Adrenal gland (tissue), 12 donors: ENCODE data around the gene DHRS2. TPM values are rescaled to one million over a fixed set of nuclear protein-coding genes. Genes with fewer than 3 reads are reported as not detected.
A peak's percentile ranks its signal among the peaks of the same experiment; 100 is the strongest.

Experiments
- DNase-seq, 7 donors: peaks; one replicate each; pipeline ENCODE4 v3.0.0-alpha.2; 2019 to 2020
- H3K27ac ChIP-seq, 5 donors: fragments of 200-600 bp; sonication (generic) in 4 of 5; 1 replicate in 3 of 5; 2 replicates in 2 of 5; pipeline versions ENCODE4 v1.5.1 to v1.8.0; 2016 to 2020; ENCODE audit warnings: mild to moderate bottlenecking in 1 of 5
- H3K27me3 ChIP-seq: fragments of 200-600 bp; 2 replicates; pipeline ENCODE4 v1.8.0; 2021
- H3K36me3 ChIP-seq, 2 donors: fragments of 200-600 bp; replicated peaks in 1 of 2; 1 replicate in 1 of 2; 2 replicates in 1 of 2; pipeline versions ENCODE4 v1.5.1 to v1.8.0; 2018 to 2022
- H3K4me1 ChIP-seq, 2 donors: fragments of 200-600 bp; replicated peaks in 1 of 2; 1 replicate in 1 of 2; 2 replicates in 1 of 2; pipeline versions ENCODE4 v1.5.1 to v1.8.0; 2018 to 2021
- H3K4me3 ChIP-seq, 4 donors: fragments of 200-600 bp; sonication (generic) in 3 of 4; one replicate each; pipeline ENCODE4 v1.5.1; 2016 to 2018
- H3K9me3 ChIP-seq, 3 donors: fragments of 200-600 bp; sonication (generic) in 1 of 3; replicated peaks in 1 of 3; 1 replicate in 2 of 3; 2 replicates in 1 of 3; pipeline versions ENCODE4 v1.5.1 to v1.8.0; 2016 to 2021
- POLR2A ChIP-seq, 2 donors: fragments of 450-650 bp; IDR thresholded peaks; one replicate each; pipeline ENCODE4 v1.6.1; 2017; ENCODE audit warnings: antibody characterized with exemption in 2 of 2, mild to moderate bottlenecking in 2 of 2, moderate library complexity in 1 of 2
- WGBS, 4 donors: extraction: QIAGEN DNeasy Blood & Tissue Kit in 2 of 4; methylation state at CpG; one replicate each; pipeline versions ENCODE4 v1.1.5 to v1.1.7; 2013 to 2017; 5-methylcytosine and 5-hydroxymethylcytosine counted together
- intact Hi-C, 2 donors: fragments of 100-400 bp; cut with DNase I; formaldehyde crosslinking; loops; one replicate each; pipeline versions ENCODE4 v1.14.1 to v1.15.0; 2022 to 2023
- polyA plus RNA-seq, 3 donors: library from polyadenylated mRNA; stranded (reverse); fragments of 200-250 nt in 2 of 3; fragments of 350-450 nt in 1 of 3; fragmentation: Illumina TruSeq in 1 of 3; extraction: RNeasy Lipid Tissue Mini Kit (QIAGEN cat#74804) in 1 of 3; gene quantifications; one replicate each; pipeline ENCODE4 v1.2.3, GENCODE V29; 2013 to 2014
- total RNA-seq, 9 donors: library from RNA; depleted of rRNA in 4 of 9; stranded (reverse); fragments of >200 nt in 4 of 9; fragments of 120-200 nt in 1 of 9; fragmentation: NEBNext Ultra II Directional in 1 of 9; extraction: Animal tissue kit (Norgen Biotek cat#: 25700) in 1 of 9; gene quantifications; one replicate each; pipeline versions ENCODE4 v1.1.0 to v1.2.4, GENCODE V29; 2013 to 2023
- TF ChIP-seq, protein P1 (sequence below), 6 experiments: fragments of 450-650 bp in 4 of 6; fragments of 200-600 bp in 2 of 6; sonication (generic) in 1 of 6; IDR thresholded peaks; 1 replicate in 5 of 6; 2 replicates in 1 of 6; pipeline versions ENCODE4 v1.5.1 to v1.8.0; 2016 to 2021; ENCODE audit warnings: antibody characterized with exemption in 6 of 6, mild to moderate bottlenecking in 2 of 6, moderate library complexity in 1 of 6
- donor health status: healthy with polysubstance abuse.
- donor health status: Bipolar disorder and iron deficiency.
- donor health status: DM: yes; HTN: yes; CAD: no.
- donor health status: DM: no; HTN: no; CAD: no.
- donor health status: DM: no; HTN: no; CAD: no.
- donor health status: DM: yes; HTN: yes; CAD: no.

The DHRS2 gene
- total and polyA plus RNA-seq, 12 donors: 0.86 to 4.9 (median 2.5) TPM; not detected in 4

DNA sequence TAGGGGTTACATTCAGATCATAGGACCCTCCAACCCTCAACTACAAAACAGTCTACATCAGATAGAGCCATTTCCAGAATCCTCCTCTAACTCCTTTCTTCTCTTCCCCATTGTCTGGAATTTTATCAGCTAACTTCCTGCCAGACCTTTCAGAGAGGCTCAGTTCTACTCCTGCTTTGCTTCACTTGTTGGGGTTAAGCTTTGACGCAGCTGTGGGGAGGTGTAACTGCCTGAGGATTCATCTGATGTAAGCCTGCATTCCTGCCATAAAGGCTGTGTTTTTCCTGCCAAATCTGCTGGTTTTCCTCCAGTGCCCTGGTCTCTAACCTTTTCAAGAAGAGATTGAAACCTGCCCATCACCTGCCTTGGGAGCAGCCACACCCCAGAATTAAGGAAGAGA is 16.9 kb downstream of the DHRS2 start:
- no peaks in the 10 kb centered on the region for H3K4me1 ChIP-seq
- H3K27ac ChIP-seq: no peak overlapping the region
- WGBS, 4 donors: 68 to 92% (median 88%) methylated on average over 1 of the region's 1 CpG
- no peak for DNase-seq
- no peaks in the 10 kb centered on the region for H3K36me3 ChIP-seq
- TF ChIP-seq POLR2A (IDR thresholded peaks at IDR 0.05): no peak
- TF ChIP-seq, protein P1, sequence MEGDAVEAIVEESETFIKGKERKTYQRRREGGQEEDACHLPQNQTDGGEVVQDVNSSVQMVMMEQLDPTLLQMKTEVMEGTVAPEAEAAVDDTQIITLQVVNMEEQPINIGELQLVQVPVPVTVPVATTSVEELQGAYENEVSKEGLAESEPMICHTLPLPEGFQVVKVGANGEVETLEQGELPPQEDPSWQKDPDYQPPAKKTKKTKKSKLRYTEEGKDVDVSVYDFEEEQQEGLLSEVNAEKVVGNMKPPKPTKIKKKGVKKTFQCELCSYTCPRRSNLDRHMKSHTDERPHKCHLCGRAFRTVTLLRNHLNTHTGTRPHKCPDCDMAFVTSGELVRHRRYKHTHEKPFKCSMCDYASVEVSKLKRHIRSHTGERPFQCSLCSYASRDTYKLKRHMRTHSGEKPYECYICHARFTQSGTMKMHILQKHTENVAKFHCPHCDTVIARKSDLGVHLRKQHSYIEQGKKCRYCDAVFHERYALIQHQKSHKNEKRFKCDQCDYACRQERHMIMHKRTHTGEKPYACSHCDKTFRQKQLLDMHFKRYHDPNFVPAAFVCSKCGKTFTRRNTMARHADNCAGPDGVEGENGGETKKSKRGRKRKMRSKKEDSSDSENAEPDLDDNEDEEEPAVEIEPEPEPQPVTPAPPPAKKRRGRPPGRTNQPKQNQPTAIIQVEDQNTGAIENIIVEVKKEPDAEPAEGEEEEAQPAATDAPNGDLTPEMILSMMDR (IDR thresholded peaks at IDR 0.05): no peak
- intact Hi-C loops: no loop called here
- H3K4me3 ChIP-seq: no peak overlapping the region
- H3K9me3 ChIP-seq: no peaks in the 10 kb centered on the region
- H3K27me3 ChIP-seq: no peaks in the 10 kb centered on the region

DNA sequence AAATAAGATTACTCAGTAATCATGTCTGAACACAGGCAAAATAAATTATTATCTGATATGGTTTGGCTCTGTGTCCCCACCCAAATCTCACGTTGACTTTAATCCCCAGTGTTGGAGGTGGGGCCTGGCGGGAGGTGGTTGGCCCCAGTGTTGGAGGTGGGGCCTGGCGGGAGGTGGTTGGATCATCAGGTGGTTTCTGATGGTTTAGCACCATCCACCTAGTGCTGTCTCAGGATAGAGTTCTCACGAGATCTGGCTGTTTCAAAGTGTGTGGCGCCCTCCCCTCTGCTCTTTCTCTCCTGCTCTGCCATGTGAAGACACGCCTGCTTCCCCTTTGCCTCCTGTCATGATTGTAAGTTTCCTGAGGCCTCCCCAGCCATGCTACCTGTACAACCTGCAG is 18.1 kb downstream of the DHRS2 start:
- no peak for TF ChIP-seq POLR2A (IDR thresholded peaks at IDR 0.05)
- TF ChIP-seq, protein P1 (IDR thresholded peaks at IDR 0.05): no peak
- H3K27me3 ChIP-seq: no peaks in the 10 kb centered on the region
- no peaks in the 10 kb centered on the region for H3K9me3 ChIP-seq
- no peak for DNase-seq
- H3K4me1 ChIP-seq: no peaks in the 10 kb centered on the region
- H3K27ac ChIP-seq: no peak overlapping the region
- intact Hi-C loops: no loop called here
- WGBS, 4 donors: 83 to 94% (median 87%) methylated on average over 6 of the region's 6 CpGs
- H3K36me3 ChIP-seq: no peaks in the 10 kb centered on the region
- no peak overlapping the region for H3K4me3 ChIP-seq

DNA sequence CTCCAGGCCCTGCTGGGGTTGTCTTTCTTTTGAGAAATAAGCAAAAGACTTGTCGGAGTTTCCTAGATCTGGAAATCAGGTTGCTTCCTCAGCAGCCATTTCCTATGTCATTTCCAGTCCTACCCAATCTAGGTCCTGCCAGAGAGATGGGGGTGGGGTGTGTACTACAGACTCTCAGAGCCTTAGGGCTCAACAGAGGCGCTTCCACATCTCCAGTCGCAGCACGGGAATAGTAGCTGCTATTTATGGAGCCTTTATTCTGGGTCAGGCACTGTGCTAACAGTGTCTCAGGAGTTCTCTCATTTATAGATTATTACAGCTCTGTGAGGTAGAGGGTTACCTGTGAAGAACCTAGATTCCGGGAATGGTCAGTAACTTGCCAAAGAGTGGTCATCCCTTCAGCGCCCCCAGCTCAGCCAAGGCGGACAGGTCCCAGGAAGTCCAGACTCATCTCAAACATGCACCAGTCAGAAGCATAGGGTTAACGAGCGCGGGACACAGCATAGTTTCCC is 21.9 kb downstream of the DHRS2 start:
- WGBS, 4 donors: 70 to 79% (median 76%) methylated on average over 10 of the region's 10 CpGs
- peak in 1 of 7 donors; percentile 47 for DNase-seq

DNA sequence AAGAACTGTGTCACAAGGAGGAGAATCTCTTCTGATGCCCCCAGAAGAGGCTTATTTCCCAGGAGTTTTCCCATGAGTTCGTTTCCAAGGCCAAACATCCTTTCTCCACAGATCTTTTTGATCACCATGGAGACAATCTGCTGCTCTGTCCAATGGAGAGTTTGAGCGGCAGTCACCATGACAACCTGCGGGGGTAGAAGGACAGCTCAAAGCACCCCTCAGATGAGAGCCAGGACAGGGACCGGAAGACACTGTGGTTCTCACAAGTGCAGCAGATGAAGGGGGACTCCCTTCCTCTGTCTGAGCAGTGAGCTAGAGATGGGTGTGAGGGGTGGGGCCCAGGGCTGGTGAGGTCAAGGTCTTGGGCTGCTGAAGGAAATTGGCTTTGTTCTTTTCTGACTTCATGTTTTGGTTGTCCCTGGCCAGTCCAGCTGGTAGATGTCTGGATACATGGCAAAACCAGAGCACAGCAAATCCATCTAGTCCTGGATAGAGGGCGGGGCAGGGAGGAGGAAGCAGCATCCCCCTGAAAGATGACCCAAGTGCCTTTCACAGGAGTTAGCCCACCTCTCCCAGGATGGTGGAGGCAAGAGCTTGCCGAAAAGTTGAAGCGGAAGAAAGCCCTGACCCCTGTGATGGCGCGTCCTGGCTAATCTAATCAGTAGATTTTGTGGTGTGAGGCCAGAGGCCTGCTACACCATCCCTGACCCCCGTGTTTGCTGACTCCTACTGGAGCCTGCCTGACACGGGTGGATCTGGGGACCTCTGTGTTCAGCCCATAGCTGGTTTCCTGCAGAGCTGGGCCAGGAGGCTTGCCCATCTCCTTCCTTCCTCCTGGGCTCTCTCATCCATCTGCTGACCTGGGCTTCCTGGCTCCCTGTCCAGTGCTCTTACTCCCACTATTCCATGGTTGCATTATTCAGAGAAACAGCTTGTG is 24.4 kb downstream of the DHRS2 start:
- Histone ChIP-seq H3K27me3 (no peaks in the 10 kb centered on the region), H3K36me3 (no peaks in the 10 kb centered on the region), H3K4me3 (no peak overlapping the region), H3K27ac (no peak overlapping the region), H3K4me1 (no peaks in the 10 kb centered on the region), H3K9me3 (no peaks in the 10 kb centered on the region)
- TF ChIP-seq, protein P1 (IDR thresholded peaks at IDR 0.05): no peak
- TF ChIP-seq POLR2A (IDR thresholded peaks at IDR 0.05): no peak
- intact Hi-C loops: loop anchor here in 1 of 2 donors (10.0 kb wide), 1 partner anchor 254 kb away; no protein-coding TSS in a partner anchor
- no peak for DNase-seq
- WGBS, 4 donors: 75 to 80% (median 77%) methylated on average over 9 to 11 of the region's 11 CpGs

More for the DNA sequence above, 21.9 kb downstream of the DHRS2 start:
- Histone ChIP-seq H3K9me3 (no peaks in the 10 kb centered on the region), H3K27me3 (no peaks in the 10 kb centered on the region), H3K36me3 (no peaks in the 10 kb centered on the region), H3K27ac (no peak overlapping the region), H3K4me1 (no peaks in the 10 kb centered on the region), H3K4me3 (no peak overlapping the region)
- intact Hi-C loops: no loop called here
- no peak for TF ChIP-seq POLR2A (IDR thresholded peaks at IDR 0.05)
- TF ChIP-seq, protein P1 (IDR thresholded peaks at IDR 0.05): no peak
